HCT116 (cell line): ENCODE results near the gene KMT2C. TPM values are rescaled to one million over a fixed set of nuclear protein-coding genes. Genes with fewer than 3 reads are reported as not detected.

ENCODE experiments used
- ATAC-seq: fragments of 200-7000 bp; cut with Tn5 transposase; 2 replicates; pipeline ENCODE4 v1.9.1; 2020; ENCODE audit warnings: mild to moderate bottlenecking, moderate library complexity
- BruUV-seq: library from RNA; stranded (reverse); fragments of 400-500 nt; replicated peaks from 2 replicates; lab custom pipeline; 2021; lab: Mats Ljungman, UMichigan
- CTCF ChIA-PET: fragments of 300-600 bp; sonication (Branson Sonifier 250); formaldehyde crosslinking; loops from one replicate; lab custom pipeline; 2021; ENCODE audit warnings: antibody characterized with exemption; lab: Charles Lee
- POLR2A ChIA-PET: fragments of 300-600, 350-600 bp; sonication (Branson Sonifier 250); formaldehyde crosslinking; loops from one replicate; lab custom pipeline; 2021; ENCODE audit warnings: antibody characterized with exemption; lab: Charles Lee
- RAD21 ChIA-PET, 2 experiments: fragments of 300-600 bp; sonication (Branson Sonifier 250); formaldehyde crosslinking; loops; one replicate each; lab custom pipeline; 2023; ENCODE audit warnings: low total read pairs in 2 of 2; ENCODE audit not compliant: uncharacterized antibody in 2 of 2, unreplicated experiment in 2 of 2, low non-redundant PET in 1 of 2; lab: Charles Lee
- DNase-seq: peaks from one replicate; pipeline ENCODE4 v3.0.0-alpha.2; 2010; ENCODE audit warnings: low read depth, low spot score
- H2AFZ ChIP-seq: fragments of 200-600 bp; shearing (Covaris generic), sonication (generic); 2 replicates; pipeline ENCODE4 v1.6.1; 2017; ENCODE audit warnings: low read depth, mixed run types, mixed read lengths, antibody characterized with exemption, low read length; ENCODE audit not compliant: poor library complexity, severe bottlenecking
- H3K27ac ChIP-seq: 2 replicates; pipeline ENCODE4 v1.5.1; 2012; ENCODE audit warnings: low read depth, low read length
- H3K27me3 ChIP-seq: fragments of 200-600 bp; sonication (generic); 2 replicates; pipeline ENCODE4 v1.6.1; 2016; ENCODE audit warnings: mixed run types, low read length, mixed read lengths; ENCODE audit not compliant: insufficient read depth
- H3K36me3 ChIP-seq, 2 experiments: fragments of 200-500 bp in 1 of 2; fragments of 200-600 bp in 1 of 2; sonication (Bioruptor generic) in 1 of 2; sonication (generic) in 1 of 2; 2 replicates each; pipeline versions ENCODE4 v1.5.1 to v1.6.1; 2014 to 2016; ENCODE audit warnings: low read length in 2 of 2, inconsistent platforms in 1 of 2, mixed read lengths in 1 of 2, mixed run types in 1 of 2; ENCODE audit not compliant: insufficient read depth in 2 of 2, control insufficient read depth in 1 of 2
- H3K4me1 ChIP-seq, 2 experiments: fragments of 200-600 bp in 1 of 2; sonication (generic) in 1 of 2; 2 replicates each; pipeline versions ENCODE4 v1.5.1 to v1.6.1; 2012 to 2017; ENCODE audit warnings: low read length in 2 of 2, inconsistent platforms in 1 of 2, mild to moderate bottlenecking in 1 of 2, mixed read lengths in 1 of 2, mixed run types in 1 of 2, moderate library complexity in 1 of 2; ENCODE audit not compliant: insufficient read depth in 2 of 2, control insufficient read depth in 1 of 2
- H3K4me2 ChIP-seq: fragments of 200-600 bp; sonication (generic); 2 replicates; pipeline ENCODE4 v1.6.1; 2017; ENCODE audit warnings: mixed run types, low read length, mixed read lengths
- H3K4me3 ChIP-seq, 2 experiments: fragments of 200-600 bp in 1 of 2; sonication (generic) in 1 of 2; replicated peaks in 1 of 2; 2 replicates each; pipeline ENCODE4 v1.5.1; 2011 to 2016; ENCODE audit warnings: low read length in 2 of 2, control low read depth in 1 of 2, low read depth in 1 of 2, mild to moderate bottlenecking in 1 of 2, mixed read lengths in 1 of 2, mixed run types in 1 of 2
- H3K79me2 ChIP-seq: fragments of 200-600 bp; sonication (generic); 2 replicates; pipeline ENCODE4 v1.6.1; 2017; ENCODE audit warnings: mild to moderate bottlenecking, mixed run types, low read length, moderate library complexity, mixed read lengths; ENCODE audit not compliant: insufficient read depth
- H3K9ac ChIP-seq: fragments of 200-600 bp; sonication (generic); 2 replicates; pipeline ENCODE4 v1.6.1; 2016; ENCODE audit warnings: low read length, mixed read lengths
- H3K9me2 ChIP-seq: fragments of 200-600 bp; sonication (generic), shearing (Covaris generic); 2 replicates; pipeline ENCODE4 v1.6.1; 2017; ENCODE audit warnings: mixed run types, mild to moderate bottlenecking, moderate library complexity; ENCODE audit not compliant: insufficient read depth
- H3K9me3 ChIP-seq, 2 experiments: fragments of 200-500 bp in 1 of 2; fragments of 200-600 bp in 1 of 2; sonication (Bioruptor generic) in 1 of 2; sonication (generic) in 1 of 2; 2 replicates each; pipeline ENCODE4 v1.6.1; 2014 to 2017; ENCODE audit warnings: low read length in 2 of 2, mixed read lengths in 2 of 2, inconsistent platforms in 1 of 2, low read depth in 1 of 2, mild to moderate bottlenecking in 1 of 2, mixed run types in 1 of 2, moderate library complexity in 1 of 2; ENCODE audit not compliant: control insufficient read depth in 1 of 2, insufficient read depth in 1 of 2
- H4K20me1 ChIP-seq: fragments of 200-600 bp; sonication (generic), shearing (Covaris generic); 2 replicates; pipeline ENCODE4 v1.6.1; 2017; ENCODE audit warnings: mixed run types, mild to moderate bottlenecking, moderate library complexity; ENCODE audit not compliant: insufficient read depth
- CBX3 ChIP-seq: IDR thresholded peaks from 2 replicates; pipeline ENCODE4 v1.6.1; 2012; ENCODE audit warnings: low read depth
- CEBPB ChIP-seq: IDR thresholded peaks from 2 replicates; pipeline ENCODE4 v1.6.1; 2012; ENCODE audit warnings: low read depth
- CTCF ChIP-seq, 3 experiments: fragments of 200-600 bp in 1 of 3; sonication (generic) in 1 of 3; IDR thresholded peaks in 2 of 3; conservative IDR thresholded peaks in 1 of 3; 2 replicates each; pipeline ENCODE4 v1.5.1; 2012 to 2017; ENCODE audit warnings: low read depth in 2 of 3, low read length in 2 of 3, antibody characterized with exemption in 1 of 3, borderline replicate concordance in 1 of 3, control low read depth in 1 of 3, mild to moderate bottlenecking in 1 of 3, mixed read lengths in 1 of 3, mixed run types in 1 of 3, moderate library complexity in 1 of 3; ENCODE audit not compliant: insufficient read depth in 1 of 3
- EGR1 ChIP-seq: IDR thresholded peaks from 2 replicates; pipeline ENCODE4 v1.6.1; 2012; ENCODE audit warnings: low read depth
- EZH2phosphoT487 ChIP-seq: fragments of 200-600 bp; IDR thresholded peaks from 2 replicates; pipeline ENCODE4 v1.6.1; 2018; ENCODE audit warnings: antibody characterized with exemption, borderline replicate concordance
- FOSL1 ChIP-seq: IDR thresholded peaks from 2 replicates; pipeline ENCODE4 v1.6.1; 2012; ENCODE audit warnings: low read depth
- RAD21 ChIP-seq: IDR thresholded peaks from 2 replicates; pipeline ENCODE4 v1.6.1; 2012; ENCODE audit warnings: low read depth, mild to moderate bottlenecking
- REST ChIP-seq: IDR thresholded peaks from 2 replicates; pipeline ENCODE4 v1.6.1; 2012; ENCODE audit warnings: low read depth
- SP1 ChIP-seq: IDR thresholded peaks from 2 replicates; pipeline ENCODE4 v1.6.1; 2012; ENCODE audit warnings: low read depth
- intact Hi-C: fragments of 100-400 bp; cut with micrococcal nuclease; formaldehyde crosslinking; loops from 2 replicates; pipeline ENCODE4 v1.10.0; 2022
- total RNA-seq: library from RNA; stranded (reverse); gene quantifications from one replicate; pipeline ENCODE4 v1.2.1, GENCODE V29; 2021; ENCODE audit not compliant: unreplicated experiment

KMT2C gene
- total RNA-seq, 1 experiment from 2014 or later, result 22.9 TPM

GRCh38 chr7:152202056-152202455, 233.7 kb downstream of the KMT2C start:
- CTCF ChIA-PET, result no interaction called here
- Histone ChIP-seq H3K9me2 (no peaks in the 10 kb centered on the region), H3K36me3 (no peaks in the 10 kb centered on the region; a peak in 1 of 4 replicates), H3K27me3 (no peaks in the 10 kb centered on the region), H3K9ac (no peak overlapping the region), H3K79me2 (no peaks in the 10 kb centered on the region), H3K4me1 (no peaks in the 10 kb centered on the region), H3K4me3 (no peak overlapping the region), H3K27ac (no peak overlapping the region), H2AFZ (no peak overlapping the region), H3K9me3 (no peaks in the 10 kb centered on the region), H4K20me1 (no peaks in the 10 kb centered on the region), H3K4me2 (no peak overlapping the region)
- intact Hi-C loops, result no loop called here
- TF ChIP-seq FOSL1 (no peak), CTCF (IDR thresholded peaks at IDR 0.05 in 2 of 3, conservative IDR thresholded peaks at IDR 0.05 in 1 of 3; ENCODE audit: borderline replicate concordance in 1 of 3, insufficient read depth in 1 of 3, low read depth in 2 of 3, low read length in 2 of 3) (no peak), CBX3 (no peak), RAD21 (no peak), REST (no peak), SP1 (no peak), EZH2phosphoT487 (no peak), EGR1 (no peak), CEBPB (no peak)
- no peak for ATAC-seq
- RAD21 ChIA-PET, result no interaction called here
- no peak for DNase-seq
- POLR2A ChIA-PET, result no interaction called here
- BruUV-seq, result no TSS peak
